ENCODE data around the gene PSEN2. TPM values are rescaled to one million over a fixed set of nuclear protein-coding genes. Genes with fewer than 3 reads are reported as not detected.
A peak's percentile ranks its signal among the peaks of the same experiment; 100 is the strongest.
"Not testable (repeated sequence)": the region's sequence is repeated elsewhere in the genome, so short reads cannot be mapped to it uniquely, and the experiment has no call there.

The PSEN2 gene
- polyA plus RNA-seq (ENCODE audit: insufficient read length) = 18.0 TPM
- long read RNA-seq, donor 1, partial matches to known transcripts = 0 of 3 reads
- long read RNA-seq, donor 1, other reads (novel, unspliced or antisense) = 0 of 3 reads
- long read RNA-seq, donor 2 = 0 reads
- long read RNA-seq, donor 3, partial matches to known transcripts = 0 of 1 reads
- long read RNA-seq, donor 3, other reads (novel, unspliced or antisense) = 0 of 1 reads
- long read RNA-seq, donor 4 = 0 reads
- long read RNA-seq, donor 5, partial matches to known transcripts = 0 of 2 reads
- long read RNA-seq, donor 5, other reads (novel, unspliced or antisense) = 0 of 2 reads
- long read RNA-seq, donor 6, partial matches to known transcripts = 0 of 2 reads
- long read RNA-seq, donor 6, other reads (novel, unspliced or antisense) = 0 of 2 reads
- long read RNA-seq, donor 7, partial matches to known transcripts = 0 of 3 reads
- long read RNA-seq, donor 7, other reads (novel, unspliced or antisense) = 0 of 3 reads
- long read RNA-seq, donor 8, partial matches to known transcripts = 0 of 2 reads
- long read RNA-seq, donor 8, other reads (novel, unspliced or antisense) = 0 of 2 reads

- DNase-seq = peak; percentile 51
These were observed at the start of gene PSEN2 for GRCh38 chr1:226870401-226871279. PSEN2 (plus strand) TSS chr1:226870616; CDS start chr1:226881908, 11,292 bp downstream.

- DNase-seq = peak; percentile 74
These were observed 49.3 kb upstream of the PSEN2 start for GRCh38 chr1:226820941-226821718.

- DNase-seq = peak; percentile 39
These were observed 48.7 kb upstream of the PSEN2 start for GRCh38 chr1:226821719-226822085.

- DNase-seq = no peak
These were observed 46.8 kb upstream of the PSEN2 start for GRCh38 chr1:226823643-226824042.

- DNase-seq = no peak
These were observed 45.2 kb upstream of the PSEN2 start for GRCh38 chr1:226825037-226825745.

GRCh38 chr1:226825746-226826100 is 44.7 kb upstream of the PSEN2 start:
- DNase-seq = no peak

- no peak for DNase-seq
These were observed 43.7 kb upstream of the PSEN2 start for GRCh38 chr1:226826479-226827261.

- DNase-seq = no peak
These were observed 43.0 kb upstream of the PSEN2 start for GRCh38 chr1:226827458-226827857.

GRCh38 chr1:226827968-226828513 is 42.4 kb upstream of the PSEN2 start:
- peak; percentile 95 for DNase-seq

- no peak for DNase-seq
These were observed 41.3 kb upstream of the PSEN2 start for GRCh38 chr1:226829105-226829504.

GRCh38 chr1:226831953-226832352 is 38.5 kb upstream of the PSEN2 start:
- no peak for DNase-seq

GRCh38 chr1:226832613-226833012 is 37.8 kb upstream of the PSEN2 start:
- no peak for DNase-seq

- DNase-seq = not testable (repeated sequence)
These were observed 36.2 kb upstream of the PSEN2 start for GRCh38 chr1:226834179-226834578.

- not testable (repeated sequence) for DNase-seq
These were observed 35.0 kb upstream of the PSEN2 start for GRCh38 chr1:226835396-226835795.

GRCh38 chr1:226837966-226838365 is 32.5 kb upstream of the PSEN2 start:
- not testable (repeated sequence) for DNase-seq

GRCh38 chr1:226838456-226838855 is 32.0 kb upstream of the PSEN2 start:
- no peak for DNase-seq

GRCh38 chr1:226845624-226846023 is 24.8 kb upstream of the PSEN2 start:
- no peak for DNase-seq

GRCh38 chr1:226846786-226847185 is 23.6 kb upstream of the PSEN2 start:
- no peak for DNase-seq

GRCh38 chr1:226854548-226854947 is 15.9 kb upstream of the PSEN2 start:
- DNase-seq = not testable (repeated sequence)

- DNase-seq = no peak
These were observed 7.5 kb upstream of the PSEN2 start for GRCh38 chr1:226862890-226863289.

Data from left kidney (tissue), 8 donors.